GM18517 (cell line): ENCODE data around the gene CYB5B.

Experiments
- ATAC-seq: cut with Tn5 transposase; IDR thresholded peaks from one replicate; pipeline ENCODE4 v1.9.1; 2021; ENCODE audit warnings: mild to moderate bottlenecking, moderate library complexity; ENCODE audit not compliant: unreplicated experiment

The CYB5B gene

DNA sequence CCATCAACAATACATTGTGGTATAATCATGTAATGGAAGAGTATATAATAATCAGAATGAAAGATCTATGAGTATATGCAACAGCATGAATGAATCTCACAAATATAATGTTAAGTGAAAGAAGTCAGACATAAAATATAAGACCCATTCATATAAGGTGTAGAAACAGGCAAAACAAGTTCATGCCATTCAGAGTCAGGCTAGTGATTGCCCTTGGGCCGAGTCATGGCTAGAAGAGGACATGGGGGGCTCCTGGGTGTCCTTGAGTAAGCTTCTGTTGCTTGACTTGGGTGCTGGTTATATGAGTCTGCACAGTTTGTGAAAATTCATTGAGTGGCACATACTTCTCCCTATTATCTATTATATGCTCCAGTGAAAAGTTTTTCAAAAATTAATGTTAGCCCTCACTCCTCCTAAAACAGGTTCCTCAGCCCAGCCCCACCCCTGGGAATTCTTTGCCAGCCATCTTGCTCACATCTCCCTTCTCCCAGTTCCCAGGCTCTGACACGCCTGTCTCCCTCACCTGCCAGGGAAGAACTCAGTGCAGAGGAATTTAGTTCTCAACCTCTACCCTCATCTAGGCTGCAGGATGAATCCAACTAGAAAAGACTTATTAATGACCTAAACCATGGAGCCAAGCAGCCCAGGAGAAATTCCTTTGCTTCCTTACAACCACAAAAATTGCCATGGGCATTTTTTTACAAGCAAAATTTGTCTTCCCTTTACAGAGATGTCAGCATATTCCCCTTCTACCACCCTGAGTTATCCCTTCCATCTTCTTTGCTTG lies 89.0 kb downstream of the CYB5B start:
- no peak for ATAC-seq

DNA sequence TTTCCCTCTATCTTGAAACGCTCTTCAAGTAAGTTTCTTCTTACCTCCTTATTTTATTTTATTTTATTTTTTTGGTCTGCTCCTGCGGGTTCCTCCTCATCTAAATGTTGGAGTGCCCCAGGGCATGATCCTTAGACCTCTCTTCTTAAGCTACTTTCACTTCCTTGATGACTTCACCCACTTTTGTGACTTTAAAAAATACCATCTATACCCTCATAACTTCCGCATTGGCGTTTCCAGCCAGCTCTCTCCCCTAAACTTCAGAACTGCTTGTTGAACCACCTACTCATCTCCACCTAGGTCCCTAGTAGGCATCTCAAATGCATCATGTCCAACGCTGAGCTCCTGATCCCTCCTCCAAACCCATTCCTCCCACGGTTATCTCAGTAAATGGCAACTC lies 89.9 kb downstream of the CYB5B start:
- no peak for ATAC-seq
